Measurements from ENCODE around the gene PTAFR. TPM values are rescaled to one million over a fixed set of nuclear protein-coding genes. Genes with fewer than 3 reads are reported as not detected.

Gene PTAFR
- total RNA-seq, 1 experiment from 2014 or later: 1.9 TPM

GRCh38 chr1:28213315-28213714 is 36.8 kb upstream of the PTAFR start:
- Histone ChIP-seq H3K18ac (ENCODE audit: insufficient read length, low read depth, low read length) (no peak overlapping the region), H3K23me2 (ENCODE audit: insufficient read length, low read depth, low read length, poor library complexity, severe bottlenecking) (no peaks in the 10 kb centered on the region), H2BK12ac (ENCODE audit: insufficient read length, low read depth, low read length) (no peak overlapping the region), H2AK5ac (ENCODE audit: insufficient read length, low read length) (no peak overlapping the region), H3T11ph (ENCODE audit: low read length) (no peak overlapping the region), H3K14ac (ENCODE audit: insufficient read depth, low read length) (no peak overlapping the region), H3K27me3 (ENCODE audit: insufficient read depth, low read length) (no peaks in the 10 kb centered on the region), H3K23ac (ENCODE audit: insufficient read length, low read depth, low read length) (no peak overlapping the region), H2BK15ac (ENCODE audit: low read depth, low read length) (no peak overlapping the region), H3K56ac (ENCODE audit: insufficient read length, low read depth, low read length) (no peak overlapping the region), H3K27ac (ENCODE audit: insufficient read length, low read depth, low read length) (no peak overlapping the region), H3K4me2 (ENCODE audit: insufficient read depth, insufficient read length, low read length) (no peak overlapping the region), H3K9ac (ENCODE audit: extremely low read depth, insufficient read length, low read length) (no peak overlapping the region), H3K4me1 (ENCODE audit: insufficient read depth, low read length) (no peaks in the 10 kb centered on the region), H3K9me3 (ENCODE audit: control insufficient read depth, low read depth, low read length) (no peaks in the 10 kb centered on the region), H4K8ac (replicated peaks; ENCODE audit: insufficient read length, low read depth, low read length) (no peak overlapping the region), H4K20me1 (ENCODE audit: control insufficient read depth, insufficient read depth, insufficient read length) (no peaks in the 10 kb centered on the region), H3K4ac (ENCODE audit: low read depth, low read length) (no peak overlapping the region), H4K5ac (ENCODE audit: insufficient read length, low read depth, low read length) (no peak overlapping the region), H2BK120ac (ENCODE audit: low read depth, low read length, poor library complexity, severe bottlenecking) (no peak overlapping the region), H2BK5ac (ENCODE audit: insufficient read length, low read length) (no peak overlapping the region), H4K91ac (ENCODE audit: insufficient read length, low read depth, low read length) (no peak overlapping the region), H2BK20ac (ENCODE audit: low read depth, low read length, poor library complexity, severe bottlenecking) (no peak overlapping the region), H3K79me2 (ENCODE audit: insufficient read depth, low read length) (no peaks in the 10 kb centered on the region), H2AFZ (ENCODE audit: low read length) (no peak overlapping the region), H3K79me1 (ENCODE audit: insufficient read depth, low read depth, low read length, poor library complexity, severe bottlenecking) (peaks cover 5% of the 10 kb centered on the region)
- Mint-ChIP-seq H3K27me3 (ENCODE audit: low read depth) (no peaks in the 10 kb centered on the region), H3K4me3 (no peak overlapping the region), H3K4me1 (peaks cover 4 to 6% of the 10 kb centered on the region in 2 experiments), H3K27ac (no peak overlapping the region), H3K9me3 (no peaks in the 10 kb centered on the region), H3K36me3 (ENCODE audit: insufficient read depth in 1 of 3, low read depth in 3 of 3) (peaks cover 3 to 53% (median 18%) of the 10 kb centered on the region in 3 experiments; a peak in 5 of 7 replicates)
- DNase-seq: no peak
- no CpG with 5 or more reads among the region's 2 CpGs for WGBS (ENCODE audit: extremely low coverage, insufficient read length, low lambda C conversion rate)
- no peak for TF ChIP-seq CTCF (conservative IDR thresholded peaks at IDR 0.05)
